GM21447 (cell line): ENCODE data around the gene MESP1.

Experiments used
- ATAC-seq: cut with Tn5 transposase; IDR thresholded peaks from one replicate; pipeline ENCODE4 v1.9.1; 2021; ENCODE audit not compliant: unreplicated experiment

MESP1 gene

DNA sequence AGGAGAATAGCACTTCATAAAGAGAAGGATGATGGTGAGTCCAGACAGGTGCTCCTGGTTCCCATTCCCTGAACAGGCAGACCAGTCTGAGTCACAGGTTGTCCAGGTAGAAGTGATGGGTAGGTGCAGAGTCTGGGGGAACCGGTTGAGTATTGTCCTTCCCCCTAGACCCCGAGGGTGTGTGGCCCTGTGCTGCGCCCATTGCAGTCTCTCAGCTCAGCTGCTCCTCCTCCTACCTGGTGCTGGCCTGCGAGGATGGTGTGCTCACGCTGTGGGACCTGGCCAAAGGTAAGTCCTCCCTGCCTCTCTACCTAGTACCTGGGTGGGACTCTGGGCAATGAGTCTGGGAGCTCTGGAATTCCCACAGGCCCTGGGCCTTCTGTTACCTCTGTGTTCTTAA lies 19.8 kb downstream of the MESP1 start:
- ATAC-seq = no peak

DNA sequence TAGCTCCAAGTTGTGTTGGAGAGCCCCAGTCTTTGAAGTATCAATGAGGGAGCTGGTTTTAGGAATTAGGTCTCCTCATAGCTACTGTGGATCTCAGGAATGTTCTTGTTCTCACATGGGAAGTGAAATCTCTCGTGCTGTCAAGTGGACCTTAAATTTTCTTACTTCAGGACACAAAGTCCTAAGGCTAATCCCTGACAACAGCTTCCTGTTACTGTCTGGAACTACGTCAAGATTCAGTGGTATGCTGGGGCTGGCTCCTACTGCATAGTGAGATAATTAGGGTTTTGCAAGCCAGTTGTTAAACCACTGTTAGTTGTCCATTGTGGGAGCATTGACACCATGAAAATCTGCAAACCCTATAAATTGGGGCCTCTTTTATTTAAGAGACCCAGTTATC lies 22.8 kb downstream of the MESP1 start:
- ATAC-seq = no peak

DNA sequence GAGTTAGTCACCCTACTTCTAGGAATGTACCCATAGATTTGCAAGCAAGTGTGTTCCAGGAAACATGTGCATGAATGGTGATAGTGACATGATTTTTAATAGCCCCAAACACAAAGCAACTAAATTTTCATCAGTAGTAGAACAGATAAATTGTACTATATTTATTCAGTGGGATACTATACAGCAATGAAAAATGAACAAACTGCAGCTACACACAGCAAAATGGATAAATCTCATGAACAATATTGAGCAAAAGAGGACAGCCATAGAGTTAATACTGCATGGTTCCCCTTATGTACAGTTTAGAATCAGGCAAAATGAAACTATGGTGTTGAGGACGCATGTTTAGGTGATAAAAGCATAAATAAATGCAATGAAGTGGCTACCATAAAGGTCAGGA lies 26.0 kb downstream of the MESP1 start:
- no peak for ATAC-seq

DNA sequence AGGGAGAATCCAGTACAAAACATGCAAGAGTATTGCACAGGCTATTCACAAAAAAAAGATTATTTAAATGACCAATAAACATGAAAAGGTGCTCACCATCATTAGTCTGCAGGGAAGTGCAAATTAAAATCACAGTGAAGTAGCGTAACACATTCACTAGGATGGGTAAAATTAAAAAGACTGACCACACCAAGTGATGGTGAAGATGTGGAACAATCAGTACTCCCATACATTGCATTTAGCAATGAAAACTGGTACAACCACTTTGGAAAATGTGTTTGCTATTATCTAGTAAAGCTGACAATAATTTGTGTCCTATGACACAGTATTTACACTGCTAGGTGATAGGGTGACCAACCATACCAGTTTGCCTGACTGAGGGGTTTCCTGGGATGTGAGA lies 26.4 kb downstream of the MESP1 start:
- no peak for ATAC-seq

DNA sequence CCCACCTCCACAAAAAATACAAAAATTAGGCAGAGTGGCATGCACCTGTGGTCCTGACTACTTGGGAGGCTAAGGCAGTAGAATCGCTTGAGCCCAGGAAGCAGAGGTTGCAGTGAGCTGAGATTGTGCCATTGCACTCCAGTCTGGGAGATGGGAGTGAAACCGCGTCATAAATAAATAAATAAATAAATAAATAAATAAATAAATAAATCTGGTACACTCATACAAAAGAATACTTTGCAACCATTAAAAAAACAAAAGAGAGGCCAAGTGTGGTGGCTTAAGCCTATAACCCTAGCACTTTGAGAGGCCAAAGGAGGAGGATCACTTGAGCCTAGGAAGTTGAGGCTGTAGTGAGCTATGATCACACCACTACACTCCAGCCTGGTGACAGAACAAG lies 28.0 kb downstream of the MESP1 start:
- no peak for ATAC-seq

DNA sequence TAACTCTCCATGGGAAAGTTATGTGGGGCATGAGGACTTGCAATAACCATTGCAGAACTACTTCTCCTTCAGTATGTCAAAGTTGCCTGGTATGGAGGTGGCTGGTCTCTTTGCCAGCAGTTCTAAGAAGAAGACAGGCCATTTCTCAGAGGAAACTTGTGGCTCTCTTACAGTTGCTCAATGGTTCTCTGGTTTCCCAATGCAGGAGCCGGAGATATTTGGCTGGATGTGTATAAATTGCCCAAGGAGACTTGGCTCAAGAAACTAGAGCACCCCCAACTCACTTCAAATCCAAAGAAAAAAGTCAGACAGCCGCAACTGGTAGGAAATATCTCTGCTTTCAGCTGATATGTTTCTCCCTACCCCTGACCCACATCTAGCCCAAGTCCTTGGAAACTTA lies 36.3 kb downstream of the MESP1 start:
- no peak for ATAC-seq

DNA sequence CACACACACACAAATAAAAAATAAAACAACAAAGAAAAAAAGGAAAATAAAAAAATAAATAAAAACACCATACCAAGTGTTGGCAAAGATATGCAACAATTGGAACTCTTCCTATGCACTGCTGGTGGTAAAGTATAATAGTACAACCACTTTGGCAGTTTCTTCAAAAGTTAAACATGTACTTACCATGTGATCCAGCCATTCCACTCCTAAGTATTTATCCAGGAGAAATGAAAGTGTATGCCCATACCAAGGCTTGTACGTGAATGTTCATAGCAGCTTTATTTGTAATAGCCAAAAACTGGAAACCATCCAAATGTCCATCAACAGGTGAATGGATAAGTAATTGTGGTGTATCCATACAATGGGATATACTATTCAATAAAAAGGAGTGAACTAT lies 43.5 kb downstream of the MESP1 start:
- ATAC-seq = no peak

DNA sequence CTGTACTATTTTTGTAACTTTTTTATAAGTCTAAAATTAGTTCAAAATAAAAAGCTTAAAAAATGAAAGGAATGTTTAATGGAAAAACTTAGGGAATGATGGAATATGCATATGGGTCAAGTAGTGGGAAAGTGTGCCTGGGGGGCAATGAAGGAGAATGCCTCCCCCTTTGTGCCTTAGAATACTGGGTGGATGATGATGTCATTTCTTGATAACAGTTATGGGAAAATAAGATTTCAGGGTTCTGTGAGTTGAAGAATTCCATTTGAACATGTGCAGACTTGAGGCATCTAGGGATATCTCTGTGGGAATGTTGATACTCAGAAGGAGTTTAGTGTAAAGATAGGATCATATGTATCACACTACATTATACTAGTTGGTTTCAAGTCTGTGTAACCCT lies 46.6 kb downstream of the MESP1 start:
- no peak for ATAC-seq
